IMR-90 (cell line): Measurements from ENCODE around the gene ELANE. TPM values are rescaled to one million over a fixed set of nuclear protein-coding genes. Genes with fewer than 3 reads are reported as not detected.
"Not testable (repeated sequence)": the region's sequence is repeated elsewhere in the genome, so short reads cannot be mapped to it uniquely, and the experiment has no call there.

ENCODE experiments used
- ATAC-seq: fragments of 200-7000 bp; cut with Tn5 transposase; 2 replicates; pipeline ENCODE4 v1.9.1; 2020; ENCODE audit warnings: low read depth, mild to moderate bottlenecking, moderate library complexity
- BruUV-seq: library from RNA; stranded (reverse); fragments of 400-500 nt; replicated peaks from 2 replicates; lab custom pipeline; 2021; lab: Mats Ljungman, UMichigan
- CTCF ChIA-PET: fragments of 300-600 bp; formaldehyde crosslinking; extraction: SDS; loops from one replicate; lab custom pipeline; 2021; ENCODE audit warnings: antibody characterized with exemption; lab: Yijun Ruan, JAX
- POLR2A ChIA-PET: fragments of 300-600 bp; sonication (Branson Sonifier 250); formaldehyde crosslinking; loops from one replicate; lab custom pipeline; 2022; ENCODE audit warnings: antibody characterized with exemption; ENCODE audit not compliant: unreplicated experiment; lab: Charles Lee
- DNase-seq: peaks from one replicate; pipeline ENCODE4 v3.0.0; 2013
- H2AFZ ChIP-seq: replicated peaks from 2 replicates; pipeline ENCODE3; 2013; ENCODE audit warnings: low read length, mild to moderate bottlenecking; ENCODE audit not compliant: poor library complexity
- H2AK5ac ChIP-seq: 2 replicates; pipeline ENCODE4 v1.6.1; 2013; ENCODE audit warnings: low read depth, low read length, inconsistent platforms
- H2AK9ac ChIP-seq: replicated peaks from 2 replicates; pipeline ENCODE3; 2013; ENCODE audit warnings: mild to moderate bottlenecking, low read depth, low read length, moderate library complexity; ENCODE audit not compliant: poor library complexity
- H2BK120ac ChIP-seq: 2 replicates; pipeline ENCODE4 v1.6.1; 2013; ENCODE audit warnings: low read depth, low read length, inconsistent platforms
- H2BK15ac ChIP-seq: 3 replicates; pipeline ENCODE4 v1.6.1; 2013; ENCODE audit warnings: low read depth, low read length, inconsistent platforms
- H2BK20ac ChIP-seq: 2 replicates; pipeline ENCODE4 v1.6.1; 2013; ENCODE audit warnings: low read depth, mild to moderate bottlenecking, inconsistent platforms, low read length, moderate library complexity
- H2BK5ac ChIP-seq: 2 replicates; pipeline ENCODE4 v1.6.1; 2013; ENCODE audit warnings: mild to moderate bottlenecking, low read depth, low read length, inconsistent platforms; ENCODE audit not compliant: poor library complexity, severe bottlenecking
- H3K14ac ChIP-seq: replicated peaks from 2 replicates; pipeline ENCODE4 v1.6.1; 2013; ENCODE audit warnings: low read depth, low read length, inconsistent platforms
- H3K18ac ChIP-seq: 2 replicates; pipeline ENCODE4 v1.6.1; 2013; ENCODE audit warnings: low read depth, low read length, control low read depth
- H3K23ac ChIP-seq: 2 replicates; pipeline ENCODE4 v1.6.1; 2013; ENCODE audit warnings: low read depth, low read length, inconsistent platforms
- H3K27ac ChIP-seq: 2 replicates; pipeline ENCODE4 v1.5.1; 2013; ENCODE audit warnings: mild to moderate bottlenecking, control low read depth, low read length; ENCODE audit not compliant: insufficient read depth
- H3K27me3 ChIP-seq: 2 replicates; pipeline ENCODE4 v1.6.1; 2013; ENCODE audit warnings: low read length; ENCODE audit not compliant: control insufficient read depth, insufficient read depth
- H3K36me3 ChIP-seq: 2 replicates; pipeline ENCODE4 v1.6.1; 2013; ENCODE audit warnings: low read length, mixed read lengths; ENCODE audit not compliant: control insufficient read depth, insufficient read depth
- H3K4ac ChIP-seq: 2 replicates; pipeline ENCODE4 v1.6.1; 2013; ENCODE audit warnings: low read depth, low read length, inconsistent platforms
- H3K4me1 ChIP-seq: 2 replicates; pipeline ENCODE4 v1.6.1; 2013; ENCODE audit warnings: low read length, mixed read lengths; ENCODE audit not compliant: control insufficient read depth, insufficient read depth
- H3K4me2 ChIP-seq: 2 replicates; pipeline ENCODE4 v1.6.1; 2013; ENCODE audit warnings: low read depth, mild to moderate bottlenecking, control low read depth, low read length, moderate library complexity
- H3K4me3 ChIP-seq: 2 replicates; pipeline ENCODE4 v1.5.1; 2013; ENCODE audit warnings: low read depth, mild to moderate bottlenecking, control low read depth, low read length, moderate library complexity; ENCODE audit not compliant: insufficient read depth
- H3K56ac ChIP-seq: 2 replicates; pipeline ENCODE4 v1.6.1; 2013; ENCODE audit warnings: low read length, inconsistent platforms; ENCODE audit not compliant: insufficient read depth; ENCODE audit errors: extremely low read depth
- H3K79me1 ChIP-seq, 2 experiments: 2 replicates each; pipeline ENCODE4 v1.6.1; 2013; ENCODE audit warnings: low read length in 2 of 2, inconsistent platforms in 1 of 2, low read depth in 1 of 2
- H3K9ac ChIP-seq: 2 replicates; pipeline ENCODE4 v1.6.1; 2013; ENCODE audit warnings: low read depth, low read length, control low read depth
- H3K9me1 ChIP-seq: 2 replicates; pipeline ENCODE4 v1.6.1; 2013; ENCODE audit warnings: low read length, inconsistent platforms; ENCODE audit not compliant: insufficient read depth
- H3K9me3 ChIP-seq: 2 replicates; pipeline ENCODE4 v1.6.1; 2013; ENCODE audit warnings: low read length; ENCODE audit not compliant: control insufficient read depth, insufficient read depth
- H4K20me1 ChIP-seq: 2 replicates; pipeline ENCODE4 v1.6.1; 2013; ENCODE audit warnings: low read length, inconsistent platforms; ENCODE audit not compliant: insufficient read depth
- H4K5ac ChIP-seq: 2 replicates; pipeline ENCODE4 v1.6.1; 2013; ENCODE audit warnings: mild to moderate bottlenecking, low read depth, low read length, control low read depth
- H4K8ac ChIP-seq, 2 experiments: 2 replicates each; pipeline ENCODE4 v1.6.1; 2013; ENCODE audit warnings: low read depth in 2 of 2, low read length in 2 of 2, control low read depth in 1 of 2, inconsistent platforms in 1 of 2
- H4K91ac ChIP-seq: 2 replicates; pipeline ENCODE4 v1.6.1; 2013; ENCODE audit warnings: low read depth, low read length, inconsistent platforms; ENCODE audit not compliant: insufficient read depth
- WGBS, 2 experiments: methylation state at CpG; one replicate each; pipeline versions ENCODE4 v1.1.5 to v1.1.7; 2013; ENCODE audit warnings: missing lambda C conversion rate in 2 of 2; ENCODE audit not compliant: insufficient read length in 1 of 2; ENCODE audit errors: extremely low coverage in 2 of 2; 5-methylcytosine and 5-hydroxymethylcytosine counted together
- dilution Hi-C: fragments of 300-500 bp; cut with HindIII; formaldehyde crosslinking; loops from one replicate; pipeline ENCODE4 v1.14.3; 2018; ENCODE audit warnings: low sequenced_read_pairs; ENCODE audit not compliant: unreplicated experiment
- in situ Hi-C: fragments of 300-500 bp; cut with MboI; formaldehyde crosslinking; loops from 3 replicates; pipeline ENCODE4 v1.14.3; 2019; ENCODE audit warnings: low sequenced_read_pairs, inconsistent platforms, mixed read lengths
- intact Hi-C: fragments of 100-400 bp; cut with micrococcal nuclease; formaldehyde crosslinking; loops from 2 replicates; pipeline ENCODE4 v1.10.0; 2022
- polyA plus RNA-seq, 3 experiments: library from polyadenylated mRNA; depleted of rRNA; stranded (reverse); fragments of >200 nt; gene quantifications; 2 replicates each; pipeline ENCODE4 v1.2.3, GENCODE V29; 2012; ENCODE audit warnings: low replicate concordance in 1 of 3
- total RNA-seq: library from RNA; depleted of rRNA; stranded (reverse); fragments of >200 nt; gene quantifications from 2 replicates; pipeline ENCODE4 v1.2.3, GENCODE V29; 2012

The ELANE gene
- total and polyA plus RNA-seq, 2 of the 4 experiments (the other 2 are of a cell fraction), result 0.27 TPM; not detected in 1

GRCh38 chr19:853614-854220, 1.6 kb downstream of the ELANE start:
- H3K36me3 ChIP-seq, H2AK5ac ChIP-seq, H2BK5ac ChIP-seq, H2AFZ ChIP-seq, BruUV-seq, H4K20me1 ChIP-seq, H3K79me1 ChIP-seq, H3K4me1 ChIP-seq, H3K23ac ChIP-seq, H2BK120ac ChIP-seq, H4K8ac ChIP-seq, H4K5ac ChIP-seq, H3K56ac ChIP-seq, H3K9me1 ChIP-seq, H3K4ac ChIP-seq, H3K27ac ChIP-seq, DNase-seq, H3K4me3 ChIP-seq, H3K27me3 ChIP-seq, H3K9me3 ChIP-seq, H2BK20ac ChIP-seq, dilution Hi-C loops, H3K14ac ChIP-seq, H3K9ac ChIP-seq, H3K4me2 ChIP-seq, in situ Hi-C loops, H2BK15ac ChIP-seq, H3K18ac ChIP-seq, POLR2A ChIA-PET, ATAC-seq, H4K91ac ChIP-seq, H2AK9ac ChIP-seq, intact Hi-C loops: not testable (repeated sequence)
- 100% methylated on average over 2 of the region's 17 CpGs; no CpG with 5 or more reads in 1 of the 2 experiments for WGBS, 2 experiments
- CTCF ChIA-PET, result interaction anchor here (0.7 to 1.6 kb wide), 2 partner anchors 33 to 148 kb away, joined by 3 to 5 read pairs; no protein-coding TSS in a partner anchor
